ENCODE data around the gene SLC6A15. TPM values are rescaled to one million over a fixed set of nuclear protein-coding genes. Genes with fewer than 3 reads are reported as not detected.
A peak's percentile ranks its signal among the peaks of the same experiment; 100 is the strongest.

Gene SLC6A15
- total RNA-seq, 1 donor from 2014 or later, result not detected

GRCh38 chr12:84919271-84919670, 6.7 kb upstream of the SLC6A15 start:
- H3K27me3 ChIP-seq (ENCODE audit: low read depth), result peaks cover 4% of the 10 kb centered on the region
- no peaks in the 10 kb centered on the region for H3K36me3 ChIP-seq
- no peak for DNase-seq
- TF ChIP-seq CTCF (IDR thresholded peaks at IDR 0.05), result no peak
- ATAC-seq, result no peak
- H3K4me3 ChIP-seq, result no peak overlapping the region
- H3K27ac ChIP-seq, result no peak overlapping the region
- intact Hi-C loops (cut with DNase I), result no loop called here
- no peaks in the 10 kb centered on the region for H3K4me1 ChIP-seq
- no peaks in the 10 kb centered on the region for H3K9me3 ChIP-seq

DNA sequence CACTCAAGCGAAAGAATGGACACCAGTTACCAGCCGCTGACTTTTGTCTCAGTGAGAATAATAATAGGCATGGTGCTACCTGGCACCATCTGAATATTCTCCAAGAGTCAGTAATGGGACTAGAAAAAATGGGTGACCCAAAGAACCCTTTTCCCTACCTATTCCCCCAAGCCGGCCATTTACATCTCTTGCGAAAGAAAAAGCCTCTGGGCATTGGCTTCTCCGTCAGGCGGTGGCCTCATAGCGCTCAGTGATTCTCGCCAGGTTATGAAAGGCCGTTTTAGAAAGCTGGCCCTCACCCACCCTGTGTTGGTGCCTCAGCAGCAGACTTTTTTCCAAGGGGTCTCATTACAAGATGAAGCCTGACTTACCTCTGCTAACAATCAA, 523 bp upstream of the SLC6A15 start:
- ATAC-seq (peak in 1 of 2 donors; percentile 10), DNase-seq (no peak)
- H3K36me3 ChIP-seq, result no peaks in the 10 kb centered on the region
- intact Hi-C loops (cut with DNase I), result no loop called here
- no peaks in the 10 kb centered on the region for H3K9me3 ChIP-seq
- H3K27me3 ChIP-seq (ENCODE audit: low read depth), result peaks cover 31% of the 10 kb centered on the region
- peaks cover 14% of the 10 kb centered on the region for H3K4me1 ChIP-seq
- no peak overlapping the region for H3K27ac ChIP-seq
- peak overlapping the region; percentile 51 for H3K4me3 ChIP-seq
- no peak for TF ChIP-seq CTCF (IDR thresholded peaks at IDR 0.05)

- H3K4me1 ChIP-seq, result peaks cover 14% of the 10 kb centered on the region
- TF ChIP-seq CTCF (IDR thresholded peaks at IDR 0.05), result no peak
- H3K27ac ChIP-seq, result no peak overlapping the region
- intact Hi-C loops (cut with DNase I), result no loop called here
- H3K4me3 ChIP-seq, result peak overlapping the region; percentile 51
- ATAC-seq, result peak; percentile 44 to 80
- peaks cover 31% of the 10 kb centered on the region for H3K27me3 ChIP-seq (ENCODE audit: low read depth)
- H3K9me3 ChIP-seq, result no peaks in the 10 kb centered on the region
- DNase-seq, result no peak
- no peaks in the 10 kb centered on the region for H3K36me3 ChIP-seq
Measured at GRCh38 chr12:84911271-84912197, 1.1 kb downstream of the SLC6A15 start.

DNA sequence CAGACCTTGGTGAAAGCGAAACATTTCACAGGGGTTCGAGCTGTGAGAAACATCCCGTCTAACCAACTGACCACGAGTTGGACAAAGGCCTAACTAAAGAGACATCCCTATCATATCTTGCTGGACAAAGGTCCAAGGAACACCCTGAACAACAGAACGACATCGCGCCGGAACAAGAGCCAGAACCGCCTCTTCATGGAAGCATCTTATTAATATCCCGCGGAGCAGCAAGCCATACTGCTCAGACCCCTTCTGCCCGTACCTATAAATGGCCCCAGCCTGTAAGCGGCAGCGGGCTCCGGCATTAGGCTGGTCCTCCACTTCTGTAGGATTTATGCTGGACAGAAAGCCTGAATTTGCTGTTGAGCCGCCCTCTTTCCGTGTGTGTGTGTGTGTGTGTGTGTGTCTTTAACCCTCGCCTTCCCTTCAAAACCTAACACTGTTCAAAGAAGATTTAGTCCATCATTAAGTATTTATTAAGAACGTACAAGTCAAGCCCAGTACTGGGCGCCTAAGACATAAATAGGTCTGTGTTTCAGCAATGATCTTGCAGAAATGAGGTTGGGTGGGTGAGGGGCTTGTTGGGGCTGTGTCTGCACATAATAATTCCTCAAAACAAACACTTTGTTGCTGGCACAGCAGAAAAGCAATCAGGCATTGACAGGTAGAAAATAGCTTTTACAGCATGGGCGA, 1.9 kb downstream of the SLC6A15 start:
- Histone ChIP-seq H3K27ac (no peak overlapping the region), H3K36me3 (no peaks in the 10 kb centered on the region), H3K9me3 (no peaks in the 10 kb centered on the region), H3K27me3 (ENCODE audit: low read depth) (peaks cover 27% of the 10 kb centered on the region), H3K4me3 (peak overlapping the region; percentile 51), H3K4me1 (peaks cover 14% of the 10 kb centered on the region)
- ATAC-seq, result peak in 1 of 2 donors; percentile 13
- DNase-seq, result no peak
- intact Hi-C loops (cut with DNase I), result no loop called here
- no peak for TF ChIP-seq CTCF (IDR thresholded peaks at IDR 0.05)

DNA sequence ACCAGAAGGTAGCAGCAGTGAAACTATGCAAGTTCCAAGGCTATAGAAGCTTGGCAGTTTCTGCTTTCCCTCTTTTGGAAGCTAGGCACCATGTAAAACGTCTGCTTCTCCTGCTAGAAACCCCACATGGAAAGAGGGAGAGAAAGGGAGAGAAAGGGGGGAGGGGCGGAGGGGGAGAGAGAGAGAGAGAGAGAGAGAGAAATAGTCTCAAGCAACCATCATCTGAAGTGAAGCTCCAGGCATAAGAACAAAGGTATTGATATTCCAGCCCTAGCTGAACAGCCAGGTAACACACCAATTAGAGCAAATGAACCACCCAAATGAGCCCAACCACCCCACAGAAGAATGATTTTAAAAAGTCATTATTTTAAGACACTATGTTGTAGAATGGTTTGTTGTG, 8.5 kb downstream of the SLC6A15 start:
- intact Hi-C loops (cut with DNase I), result no loop called here
- Histone ChIP-seq H3K36me3 (no peaks in the 10 kb centered on the region), H3K9me3 (no peaks in the 10 kb centered on the region), H3K27ac (no peak overlapping the region), H3K27me3 (ENCODE audit: low read depth) (no peaks in the 10 kb centered on the region), H3K4me3 (no peak overlapping the region), H3K4me1 (no peaks in the 10 kb centered on the region)
- no peak for TF ChIP-seq CTCF (IDR thresholded peaks at IDR 0.05)
- DNase-seq, result no peak
- ATAC-seq, result no peak

All from lower lobe of right lung (tissue), 2 donors.